Measurements from ENCODE around the gene PCK1. TPM values are rescaled to one million over a fixed set of nuclear protein-coding genes. Genes with fewer than 3 reads are reported as not detected.

Gene PCK1
- total RNA-seq, 2 donors from 2014 or later = 272 TPM

DNA sequence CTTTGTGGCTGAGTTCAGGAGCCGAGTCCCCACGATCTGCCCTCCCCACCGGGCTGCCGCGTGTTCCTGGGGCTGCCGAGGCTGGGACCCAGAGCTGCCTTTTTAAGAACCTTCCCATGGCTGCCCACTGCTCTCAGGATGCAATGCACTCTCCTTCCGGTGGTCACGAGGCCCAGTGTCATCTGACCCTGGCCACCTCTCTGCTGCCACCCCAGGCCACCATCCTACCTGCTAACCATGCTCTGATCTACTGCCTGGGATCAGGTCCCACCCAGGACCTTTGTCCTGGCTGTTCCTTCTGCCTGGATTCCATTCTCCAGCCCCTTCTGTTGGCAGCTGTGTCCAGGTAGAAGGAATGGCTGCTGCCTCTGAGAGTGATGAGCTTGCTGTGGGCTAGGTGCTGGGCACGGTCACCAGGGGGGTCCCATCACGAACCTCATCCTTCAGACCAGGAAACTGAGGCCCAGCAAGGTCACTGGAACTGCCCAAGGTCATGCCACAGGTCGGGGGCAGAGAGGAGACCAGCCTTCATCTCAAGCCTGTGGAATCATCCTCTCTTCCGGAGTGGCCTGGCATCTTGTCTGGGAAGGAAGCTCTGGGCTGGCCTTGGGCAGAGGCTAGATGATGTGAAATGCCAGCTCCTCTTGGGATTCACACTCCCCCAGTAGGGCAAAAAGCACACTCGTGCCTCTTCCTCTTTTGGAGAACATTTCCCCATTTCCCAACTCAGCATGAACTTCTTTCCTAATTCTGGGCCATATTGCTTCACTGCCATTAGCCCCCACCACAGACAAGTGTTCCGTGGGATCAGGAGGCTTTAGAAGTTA, 20.5 kb downstream of the PCK1 start:
- Histone ChIP-seq H3K36me3 (no peaks in the 10 kb centered on the region), H3K4me3 (no peak overlapping the region), H3K27ac (no peak overlapping the region), H3K4me1 (peaks cover 5% of the 10 kb centered on the region), H3K9me3 (no peaks in the 10 kb centered on the region), H3K27me3 (no peaks in the 10 kb centered on the region), H3K9ac (ENCODE audit: low read depth in 2 of 2, low read length in 2 of 2) (peak overlapping the region in 1 of 2 donors; percentile 64)
- TF ChIP-seq, protein P1, sequence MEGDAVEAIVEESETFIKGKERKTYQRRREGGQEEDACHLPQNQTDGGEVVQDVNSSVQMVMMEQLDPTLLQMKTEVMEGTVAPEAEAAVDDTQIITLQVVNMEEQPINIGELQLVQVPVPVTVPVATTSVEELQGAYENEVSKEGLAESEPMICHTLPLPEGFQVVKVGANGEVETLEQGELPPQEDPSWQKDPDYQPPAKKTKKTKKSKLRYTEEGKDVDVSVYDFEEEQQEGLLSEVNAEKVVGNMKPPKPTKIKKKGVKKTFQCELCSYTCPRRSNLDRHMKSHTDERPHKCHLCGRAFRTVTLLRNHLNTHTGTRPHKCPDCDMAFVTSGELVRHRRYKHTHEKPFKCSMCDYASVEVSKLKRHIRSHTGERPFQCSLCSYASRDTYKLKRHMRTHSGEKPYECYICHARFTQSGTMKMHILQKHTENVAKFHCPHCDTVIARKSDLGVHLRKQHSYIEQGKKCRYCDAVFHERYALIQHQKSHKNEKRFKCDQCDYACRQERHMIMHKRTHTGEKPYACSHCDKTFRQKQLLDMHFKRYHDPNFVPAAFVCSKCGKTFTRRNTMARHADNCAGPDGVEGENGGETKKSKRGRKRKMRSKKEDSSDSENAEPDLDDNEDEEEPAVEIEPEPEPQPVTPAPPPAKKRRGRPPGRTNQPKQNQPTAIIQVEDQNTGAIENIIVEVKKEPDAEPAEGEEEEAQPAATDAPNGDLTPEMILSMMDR (IDR thresholded peaks at IDR 0.05) = no peak
- intact Hi-C loops (cut with DNase I) = no loop called here
- no peak for DNase-seq

DNA sequence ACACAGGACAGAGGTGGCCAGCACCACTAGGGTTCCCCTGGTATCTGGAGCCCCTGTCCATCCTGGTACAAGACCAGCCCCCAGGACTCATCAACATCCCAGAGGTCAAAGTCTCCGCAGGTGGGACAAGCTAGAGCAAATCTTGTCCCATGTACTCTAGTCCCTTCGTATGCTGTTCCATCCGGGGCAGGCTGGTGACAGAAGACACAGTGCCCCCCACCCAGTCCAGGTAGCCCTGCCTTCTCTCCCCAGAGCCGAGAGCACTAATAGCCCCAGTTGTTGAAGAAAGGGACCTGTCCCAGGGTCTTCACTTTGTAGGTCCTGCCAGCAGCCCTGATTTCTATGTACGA, 21.1 kb downstream of the PCK1 start:
- no peak for DNase-seq
- H3K9ac ChIP-seq (ENCODE audit: low read depth in 2 of 2, low read length in 2 of 2) = peak overlapping the region in 1 of 2 donors; percentile 9
- TF ChIP-seq, protein P1 (IDR thresholded peaks at IDR 0.05) = no peak
- H3K4me1 ChIP-seq = peaks cover 5% of the 10 kb centered on the region
- H3K27me3 ChIP-seq = no peaks in the 10 kb centered on the region
- H3K4me3 ChIP-seq = no peak overlapping the region
- H3K27ac ChIP-seq = no peak overlapping the region
- H3K9me3 ChIP-seq = no peaks in the 10 kb centered on the region
- intact Hi-C loops (cut with DNase I) = no loop called here
- no peaks in the 10 kb centered on the region for H3K36me3 ChIP-seq

DNA sequence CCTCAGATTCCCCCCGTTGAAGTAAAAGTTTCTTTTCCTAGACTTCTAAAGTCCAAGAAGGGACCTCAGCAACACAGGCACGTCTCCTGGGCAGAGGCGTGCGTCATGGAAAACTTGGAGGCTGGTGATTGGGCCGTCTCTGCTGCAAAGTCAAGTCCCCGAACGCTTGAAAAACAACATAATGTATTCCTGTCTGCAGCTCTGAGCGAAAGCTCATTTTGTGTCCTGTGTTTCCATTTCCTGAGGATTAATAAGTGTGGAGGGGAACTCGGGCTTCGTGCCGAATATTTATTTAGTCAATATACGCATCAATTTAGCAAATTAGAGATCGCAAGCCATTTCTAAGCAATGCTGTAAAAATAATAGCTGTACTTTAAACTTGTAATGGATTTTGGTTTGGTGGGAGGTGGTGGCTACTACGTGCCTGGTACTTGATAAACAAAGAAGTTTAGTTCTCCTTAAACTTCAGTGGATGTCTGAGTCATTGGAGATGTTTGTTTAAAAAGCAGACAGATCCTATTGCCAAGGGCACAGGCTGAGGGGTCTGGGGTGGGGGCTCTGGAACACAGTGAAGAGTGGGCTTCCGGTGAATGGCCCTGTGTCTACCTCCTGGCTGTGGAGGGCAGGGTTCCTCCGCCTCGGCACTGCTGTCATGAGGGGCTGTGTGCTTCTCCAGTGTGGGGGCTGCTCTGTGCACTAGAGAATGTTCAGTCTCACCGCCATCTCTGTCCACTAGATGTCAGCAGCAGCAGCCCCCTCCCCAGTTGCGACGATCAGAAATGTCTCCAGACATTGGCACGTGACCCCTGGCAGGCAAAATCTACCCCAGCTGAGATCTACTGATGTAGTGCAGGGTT, 21.8 kb downstream of the PCK1 start:
- Histone ChIP-seq H3K9me3 (no peaks in the 10 kb centered on the region), H3K27me3 (no peaks in the 10 kb centered on the region), H3K9ac (ENCODE audit: low read depth in 2 of 2, low read length in 2 of 2) (peak overlapping the region in 1 of 2 donors; percentile 9), H3K4me1 (peaks cover 5% of the 10 kb centered on the region), H3K27ac (peak overlapping the region; percentile 36), H3K4me3 (no peak overlapping the region), H3K36me3 (no peaks in the 10 kb centered on the region)
- TF ChIP-seq, protein P1 (IDR thresholded peaks at IDR 0.05) = no peak
- no peak for DNase-seq
- intact Hi-C loops (cut with DNase I) = no loop called here

DNA sequence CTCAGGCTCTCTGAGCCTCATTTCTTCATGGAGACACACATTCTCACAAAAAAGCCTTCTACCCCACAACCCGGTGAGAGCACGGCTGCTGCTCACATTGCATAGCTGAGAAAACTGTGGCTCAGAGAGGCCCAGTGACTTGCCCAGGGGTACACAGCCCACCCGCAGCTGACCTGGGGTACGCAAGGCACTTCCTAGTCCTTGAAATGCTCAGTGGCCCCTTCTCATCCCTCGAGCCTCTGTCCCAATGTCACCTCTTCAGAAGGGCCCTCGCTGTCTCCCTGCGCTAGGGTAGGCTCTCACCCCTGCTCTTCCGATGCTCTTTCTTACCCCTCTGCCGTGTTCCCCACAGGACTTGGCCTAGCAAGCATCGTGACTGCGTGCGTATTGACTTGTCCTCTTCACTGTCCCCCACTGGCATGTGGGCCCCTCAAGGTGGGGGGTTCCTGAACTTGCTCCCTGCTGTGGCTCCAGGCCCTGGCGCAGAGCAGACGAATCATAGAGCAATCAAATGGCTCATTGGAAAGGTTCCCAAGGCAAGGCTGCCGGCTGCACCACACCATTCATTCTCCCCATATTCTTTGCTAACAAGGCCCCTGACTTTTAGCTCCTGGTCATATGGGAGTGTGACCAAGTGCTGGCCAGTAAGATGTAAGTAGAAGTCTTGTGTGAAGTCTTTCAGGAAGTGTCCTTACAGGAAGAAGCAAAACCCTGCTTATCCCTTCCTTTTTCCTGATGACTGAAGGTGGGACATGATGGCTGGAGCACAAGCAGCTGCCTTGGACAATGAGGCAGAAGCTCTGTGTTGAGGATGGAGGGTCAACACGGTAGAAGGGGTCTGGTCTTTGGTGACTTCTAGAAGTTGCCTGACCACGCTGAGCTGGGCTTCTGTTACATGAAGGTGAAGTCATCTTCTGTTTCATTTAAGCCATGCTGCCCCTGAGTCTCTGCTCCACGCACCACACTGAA, 22.7 kb downstream of the PCK1 start:
- TF ChIP-seq, protein P1 (IDR thresholded peaks at IDR 0.05) = no peak
- intact Hi-C loops (cut with DNase I) = no loop called here
- Histone ChIP-seq H3K9me3 (no peaks in the 10 kb centered on the region), H3K4me1 (peaks cover 5% of the 10 kb centered on the region), H3K27me3 (no peaks in the 10 kb centered on the region), H3K9ac (ENCODE audit: low read depth in 2 of 2, low read length in 2 of 2) (no peak overlapping the region), H3K4me3 (no peak overlapping the region), H3K36me3 (no peaks in the 10 kb centered on the region), H3K27ac (peak overlapping the region; percentile 36)
- no peak for DNase-seq
